Activated CD4-positive, alpha-beta T cell treated with anti-CD3 and anti-CD28 coated beads, Interleukin-2, amount 10 ng/mL, durations not matched to agents 24 days and 14 days (primary cell): Measurements from ENCODE around the gene CXXC4. TPM values are rescaled to one million over a fixed set of nuclear protein-coding genes. Genes with fewer than 3 reads are reported as not detected.

Experiments
- DNase-seq: peaks from one replicate; pipeline ENCODE4 v3.0.0; 2022
- H3K27ac Mint-ChIP-seq: one replicate; pipeline ENCODE4 v1.8.0; 2022; ENCODE audit warnings: mild to moderate bottlenecking, mixed read lengths
- H3K27me3 Mint-ChIP-seq: one replicate; pipeline ENCODE4 v1.8.0; 2022; ENCODE audit warnings: mixed read lengths
- H3K36me3 Mint-ChIP-seq: one replicate; pipeline ENCODE4 v1.8.0; 2022; ENCODE audit warnings: low read depth, mild to moderate bottlenecking, mixed read lengths
- H3K4me1 Mint-ChIP-seq: one replicate; pipeline ENCODE4 v1.8.0; 2021; ENCODE audit warnings: mixed read lengths
- H3K4me3 Mint-ChIP-seq: one replicate; pipeline ENCODE4 v1.8.0; 2022; ENCODE audit warnings: mild to moderate bottlenecking, moderate library complexity, mixed read lengths
- H3K9me3 Mint-ChIP-seq: one replicate; pipeline ENCODE4 v1.8.0; 2021; ENCODE audit warnings: mixed read lengths
- intact Hi-C: fragments of 100-400 bp; cut with micrococcal nuclease; formaldehyde crosslinking; loops from one replicate; pipeline ENCODE4 v1.15.1; 2023
- total RNA-seq: library from RNA; stranded (reverse); gene quantifications from 2 replicates; pipeline ENCODE4 v1.2.3, GENCODE V29; 2022

The CXXC4 gene
- total RNA-seq, 1 donor from 2014 or later, result not detected

GRCh38 chr4:104421566-104421965 lies 73.1 kb downstream of the CXXC4 start:
- H3K4me1 Mint-ChIP-seq, result no peaks in the 10 kb centered on the region
- DNase-seq, result no peak
- H3K36me3 Mint-ChIP-seq, result no peaks in the 10 kb centered on the region
- no peak overlapping the region for H3K4me3 Mint-ChIP-seq
- intact Hi-C loops, result no loop called here
- H3K27me3 Mint-ChIP-seq, result no peaks in the 10 kb centered on the region
- no peak overlapping the region for H3K27ac Mint-ChIP-seq
- no peaks in the 10 kb centered on the region for H3K9me3 Mint-ChIP-seq

- H3K36me3 Mint-ChIP-seq, result no peaks in the 10 kb centered on the region
- no peaks in the 10 kb centered on the region for H3K27me3 Mint-ChIP-seq
Measured at GRCh38 chr4:104420766-104421165, 73.9 kb downstream of the CXXC4 start.

More at GRCh38 chr4:104420766-104421165, 73.9 kb downstream of the CXXC4 start:
- Mint-ChIP-seq H3K4me3 (no peak overlapping the region), H3K27ac (no peak overlapping the region), H3K4me1 (no peaks in the 10 kb centered on the region), H3K9me3 (no peaks in the 10 kb centered on the region)
- intact Hi-C loops, result no loop called here
- no peak for DNase-seq
